Thoracic aorta (tissue), 2 donors: ENCODE results near the gene PTPRN2. TPM values are rescaled to one million over a fixed set of nuclear protein-coding genes. Genes with fewer than 3 reads are reported as not detected.

ENCODE experiments used
- ATAC-seq: fragments of 150-250 bp; one replicate; pipeline ENCODE4 v1.8.0; 2017; ENCODE audit warnings: low read depth; ENCODE audit not compliant: insufficient number of reproducible peaks, low FRiP score
- DNase-seq: peaks from one replicate; pipeline ENCODE4 v3.0.0-alpha.2; 2020; ENCODE audit warnings: low spot score
- H3K27ac ChIP-seq, 2 donors: fragments of 200-600 bp; sonication (generic); 1 replicate in 1 of 2; 2 replicates in 1 of 2; pipeline ENCODE4 v1.5.1; 2016; ENCODE audit warnings: mild to moderate bottlenecking in 2 of 2, moderate library complexity in 2 of 2
- H3K27me3 ChIP-seq: fragments of 200-600 bp; sonication (generic); replicated peaks from 2 replicates; pipeline ENCODE4 v1.6.0; 2016; ENCODE audit warnings: mild to moderate bottlenecking; ENCODE audit not compliant: insufficient read depth
- H3K36me3 ChIP-seq: fragments of 200-600 bp; sonication (generic); one replicate; pipeline ENCODE4 v1.5.1; 2016
- H3K4me1 ChIP-seq, 2 donors: fragments of 200-600 bp; sonication (generic); 1 replicate in 1 of 2; 2 replicates in 1 of 2; pipeline versions ENCODE4 v1.5.1 to v1.6.0; 2016; ENCODE audit warnings: low read depth in 2 of 2, mild to moderate bottlenecking in 1 of 2; ENCODE audit not compliant: control insufficient read depth in 1 of 2
- H3K4me3 ChIP-seq: fragments of 200-600 bp; sonication (generic); 2 replicates; pipeline ENCODE4 v1.5.1; 2016; ENCODE audit warnings: mild to moderate bottlenecking
- H3K9me3 ChIP-seq: fragments of 200-600 bp; sonication (generic); 2 replicates; pipeline ENCODE4 v1.5.1; 2016
- total RNA-seq, 2 donors: library from RNA; depleted of rRNA; stranded (reverse); fragments of >200 nt; gene quantifications; one replicate each; pipeline versions ENCODE4 v1.1.0 to v1.2.3, GENCODE V29; 2016
- TF ChIP-seq, protein P1 (sequence below): fragments of 200-600 bp; sonication (generic); IDR thresholded peaks from one replicate; pipeline ENCODE4 v1.5.1; 2019; ENCODE audit warnings: antibody characterized with exemption

PTPRN2 gene
- total RNA-seq, 2 donors from 2014 or later, result 2.2 to 3.1 TPM

GRCh38 chr7:158614700-158615099, 27.1 kb upstream of the PTPRN2 start:
- ATAC-seq (no peak), DNase-seq (no peak)
- Histone ChIP-seq H3K36me3 (no peaks in the 10 kb centered on the region), H3K4me1 (peaks cover 0 to 3% of the 10 kb centered on the region in 2 donors), H3K27ac (no peak overlapping the region), H3K9me3 (no peaks in the 10 kb centered on the region), H3K27me3 (no peaks in the 10 kb centered on the region), H3K4me3 (no peak overlapping the region)
- TF ChIP-seq, protein P1, sequence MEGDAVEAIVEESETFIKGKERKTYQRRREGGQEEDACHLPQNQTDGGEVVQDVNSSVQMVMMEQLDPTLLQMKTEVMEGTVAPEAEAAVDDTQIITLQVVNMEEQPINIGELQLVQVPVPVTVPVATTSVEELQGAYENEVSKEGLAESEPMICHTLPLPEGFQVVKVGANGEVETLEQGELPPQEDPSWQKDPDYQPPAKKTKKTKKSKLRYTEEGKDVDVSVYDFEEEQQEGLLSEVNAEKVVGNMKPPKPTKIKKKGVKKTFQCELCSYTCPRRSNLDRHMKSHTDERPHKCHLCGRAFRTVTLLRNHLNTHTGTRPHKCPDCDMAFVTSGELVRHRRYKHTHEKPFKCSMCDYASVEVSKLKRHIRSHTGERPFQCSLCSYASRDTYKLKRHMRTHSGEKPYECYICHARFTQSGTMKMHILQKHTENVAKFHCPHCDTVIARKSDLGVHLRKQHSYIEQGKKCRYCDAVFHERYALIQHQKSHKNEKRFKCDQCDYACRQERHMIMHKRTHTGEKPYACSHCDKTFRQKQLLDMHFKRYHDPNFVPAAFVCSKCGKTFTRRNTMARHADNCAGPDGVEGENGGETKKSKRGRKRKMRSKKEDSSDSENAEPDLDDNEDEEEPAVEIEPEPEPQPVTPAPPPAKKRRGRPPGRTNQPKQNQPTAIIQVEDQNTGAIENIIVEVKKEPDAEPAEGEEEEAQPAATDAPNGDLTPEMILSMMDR, result no peak

DNA sequence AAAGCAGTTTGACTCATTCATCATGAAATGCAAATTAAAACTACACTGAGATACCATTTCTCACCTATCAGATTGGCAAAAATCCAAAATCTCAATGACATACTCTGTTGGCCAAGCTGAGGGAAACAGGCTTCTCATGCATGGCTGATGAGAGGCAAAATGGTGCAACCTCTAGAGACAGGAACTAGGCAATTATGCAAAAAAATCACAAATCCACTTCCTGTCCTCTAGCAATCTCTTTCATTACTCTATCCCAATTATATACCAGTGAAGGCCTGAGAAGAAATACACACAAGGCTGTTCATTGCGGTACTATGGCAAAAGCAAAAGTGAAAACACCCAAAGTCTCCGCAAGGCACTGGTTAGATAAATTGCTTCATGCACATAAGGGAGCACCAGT, 25.9 kb upstream of the PTPRN2 start:
- Histone ChIP-seq H3K27me3 (no peaks in the 10 kb centered on the region), H3K27ac (no peak overlapping the region), H3K4me3 (no peak overlapping the region), H3K4me1 (peaks cover 0 to 3% of the 10 kb centered on the region in 2 donors), H3K9me3 (no peaks in the 10 kb centered on the region), H3K36me3 (no peaks in the 10 kb centered on the region)
- TF ChIP-seq, protein P1, result no peak
- DNase-seq (no peak), ATAC-seq (no peak)

DNA sequence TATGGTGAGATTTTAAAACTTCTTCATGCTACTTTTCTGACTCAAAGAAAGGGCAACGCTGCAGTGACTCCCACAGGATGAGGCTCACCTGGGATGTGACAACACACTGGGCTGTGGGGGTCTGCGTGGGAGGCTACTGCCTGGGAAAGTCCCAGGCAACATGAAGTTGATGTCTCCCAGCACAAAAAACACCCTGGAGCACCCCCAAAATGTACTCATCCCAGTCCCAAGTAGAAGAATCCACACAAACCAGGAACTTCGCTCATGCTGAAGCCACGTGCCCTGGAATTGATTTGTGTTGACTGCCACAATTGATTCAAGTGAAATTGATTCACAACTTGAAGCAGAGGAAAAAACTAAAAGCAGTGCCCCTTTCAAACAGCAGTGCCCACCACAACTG, 24.9 kb upstream of the PTPRN2 start:
- H3K27ac ChIP-seq, result no peak overlapping the region
- no peak for ATAC-seq
- H3K4me3 ChIP-seq, result no peak overlapping the region
- no peaks in the 10 kb centered on the region for H3K9me3 ChIP-seq
- no peaks in the 10 kb centered on the region for H3K36me3 ChIP-seq
- TF ChIP-seq, protein P1, result no peak
- H3K27me3 ChIP-seq, result no peaks in the 10 kb centered on the region
- no peak for DNase-seq
- H3K4me1 ChIP-seq, result peaks cover 0 to 3% of the 10 kb centered on the region in 2 donors

DNA sequence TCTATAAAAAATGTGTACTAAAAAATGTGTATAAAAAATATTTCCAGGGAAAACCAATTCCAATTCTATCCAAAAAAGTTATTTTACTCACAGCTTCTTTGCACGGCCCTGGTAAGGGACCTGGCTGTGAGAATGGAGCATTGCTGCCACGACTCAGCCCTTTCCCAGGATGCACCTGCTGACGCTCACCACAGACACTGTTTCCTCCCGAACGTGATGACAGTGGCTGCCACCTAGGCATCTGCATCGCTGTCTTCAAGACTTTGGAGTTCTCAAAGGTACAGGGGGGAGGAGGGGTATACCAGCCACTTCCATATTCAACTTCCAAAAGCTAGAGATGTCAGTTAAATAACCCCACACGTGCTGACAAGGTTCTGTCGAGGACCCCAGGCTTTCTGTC, 23.9 kb upstream of the PTPRN2 start:
- no peaks in the 10 kb centered on the region for H3K9me3 ChIP-seq
- no peak overlapping the region for H3K4me3 ChIP-seq
- no peaks in the 10 kb centered on the region for H3K36me3 ChIP-seq
- no peak for DNase-seq
- TF ChIP-seq, protein P1, result no peak
- H3K27me3 ChIP-seq, result no peaks in the 10 kb centered on the region
- H3K27ac ChIP-seq, result no peak overlapping the region
- no peak for ATAC-seq
- peaks cover 0 to 3% of the 10 kb centered on the region in 2 donors for H3K4me1 ChIP-seq

- H3K27ac ChIP-seq, result no peak overlapping the region
- DNase-seq (no peak), ATAC-seq (no peak)
- no peak overlapping the region for H3K4me3 ChIP-seq
- no peaks in the 10 kb centered on the region for H3K36me3 ChIP-seq
- TF ChIP-seq, protein P1, result no peak
- no peaks in the 10 kb centered on the region for H3K4me1 ChIP-seq
- no peaks in the 10 kb centered on the region for H3K27me3 ChIP-seq
- no peaks in the 10 kb centered on the region for H3K9me3 ChIP-seq
These were observed 21.8 kb upstream of the PTPRN2 start for GRCh38 chr7:158609313-158609974.
